Esophagus (tissue), 2 donors: ENCODE data around the gene LRRTM2. TPM values are rescaled to one million over a fixed set of nuclear protein-coding genes. Genes with fewer than 3 reads are reported as not detected.

Source experiments
- H3K27ac ChIP-seq, 2 donors: one replicate each; pipeline ENCODE4 v1.5.1; 2013; ENCODE audit warnings: low read depth in 2 of 2, mild to moderate bottlenecking in 2 of 2, inconsistent platforms in 1 of 2, low read length in 1 of 2, moderate library complexity in 1 of 2
- H3K27me3 ChIP-seq, 2 donors: one replicate each; pipeline ENCODE4 v1.6.1; 2013; ENCODE audit warnings: low read length in 2 of 2, control low read depth in 1 of 2, mild to moderate bottlenecking in 1 of 2; ENCODE audit not compliant: insufficient read depth in 2 of 2, control insufficient read depth in 1 of 2
- H3K36me3 ChIP-seq, 2 donors: one replicate each; pipeline ENCODE4 v1.6.1; 2013; ENCODE audit warnings: low read length in 1 of 2; ENCODE audit not compliant: control insufficient read depth in 2 of 2, insufficient read depth in 2 of 2
- H3K4me1 ChIP-seq, 2 donors: one replicate each; pipeline ENCODE4 v1.6.1; 2013; ENCODE audit warnings: low read length in 1 of 2; ENCODE audit not compliant: control insufficient read depth in 2 of 2, insufficient read depth in 2 of 2
- H3K4me3 ChIP-seq, 2 donors: one replicate each; pipeline ENCODE4 v1.5.1; 2013; ENCODE audit warnings: low read length in 2 of 2, mild to moderate bottlenecking in 2 of 2, low read depth in 1 of 2, moderate library complexity in 1 of 2
- H3K9me3 ChIP-seq, 2 donors: one replicate each; pipeline ENCODE4 v1.6.1; 2013; ENCODE audit warnings: mild to moderate bottlenecking in 2 of 2, low read depth in 1 of 2, low read length in 1 of 2, moderate library complexity in 1 of 2; ENCODE audit not compliant: control insufficient read depth in 2 of 2, insufficient read depth in 1 of 2
- WGBS, 2 donors: extraction: QIAGEN DNeasy Blood & Tissue Kit; methylation state at CpG; one replicate each; pipeline ENCODE4 v1.1.7; 2013; 5-methylcytosine and 5-hydroxymethylcytosine counted together
- polyA plus RNA-seq, 2 donors: library from polyadenylated mRNA; stranded (reverse); fragments of 200-250 nt; gene quantifications; one replicate each; pipeline ENCODE4 v1.2.3, GENCODE V29; 2013
- donor health status: healthy with polysubstance abuse.
- donor health status: Bipolar disorder and iron deficiency.

LRRTM2 gene
- polyA plus RNA-seq, 2 donors: 0.01 to 0.02 TPM

DNA sequence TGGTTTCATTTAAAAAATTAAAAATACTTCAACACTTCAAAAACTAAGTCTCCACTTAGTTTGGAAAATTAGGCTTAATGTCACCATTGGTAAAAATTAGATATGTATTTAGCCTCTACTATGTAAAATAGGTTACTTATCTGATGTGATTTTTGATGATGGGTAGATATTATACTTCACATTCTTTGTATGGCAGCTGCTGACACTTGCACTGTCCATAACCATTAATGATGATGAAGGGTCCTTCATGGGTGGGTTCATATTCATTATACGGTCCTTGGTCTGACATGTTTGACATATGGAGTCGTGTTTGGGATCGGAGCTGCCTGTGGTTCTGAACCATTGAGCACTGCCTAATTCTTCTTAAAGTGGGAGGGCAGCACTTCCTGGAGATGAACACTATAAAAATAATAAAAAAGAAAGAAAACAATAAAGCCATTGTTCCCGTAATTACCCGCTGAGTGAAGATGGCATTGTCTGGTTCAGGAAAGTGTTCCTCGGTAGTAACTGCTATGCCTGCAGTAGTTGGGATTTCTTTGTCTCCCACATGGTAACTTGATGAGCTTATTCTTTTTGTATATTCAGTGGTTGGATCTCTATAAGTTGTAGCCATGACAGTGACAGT lies 2.2 kb downstream of the LRRTM2 start:
- 79 to 82% methylated on average over 6 of the region's 6 CpGs for WGBS, 2 donors

DNA sequence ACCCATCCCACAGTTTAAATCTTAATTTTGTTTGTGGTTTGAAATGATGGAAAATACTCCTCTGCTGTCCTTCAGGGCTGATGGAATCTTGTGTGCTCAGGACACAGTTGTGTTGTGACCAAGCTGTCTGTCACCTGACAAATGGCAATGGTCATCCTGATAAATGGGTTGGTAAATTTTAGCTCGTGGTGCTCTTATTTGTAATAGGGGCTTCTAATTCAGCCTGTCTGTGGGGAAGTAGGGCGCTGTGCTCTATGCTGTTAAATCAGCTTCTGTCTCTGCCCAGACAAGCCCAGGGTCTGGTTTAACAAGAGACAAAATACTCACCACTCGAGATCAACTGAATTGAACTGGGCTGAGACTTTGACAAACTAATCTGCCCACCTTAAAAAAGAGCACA lies 4.5 kb downstream of the LRRTM2 start:
- Histone ChIP-seq H3K36me3 (peaks cover 0 to 2% of the 10 kb centered on the region in 2 donors), H3K4me3 (no peak overlapping the region), H3K4me1 (peaks cover 5 to 11% of the 10 kb centered on the region in 2 donors), H3K9me3 (no peaks in the 10 kb centered on the region), H3K27me3 (no peaks in the 10 kb centered on the region), H3K27ac (no peak overlapping the region)
- WGBS, 2 donors: 48 to 60% methylated on average over 3 of the region's 3 CpGs

More for the DNA sequence above, 2.2 kb downstream of the LRRTM2 start:
- Histone ChIP-seq H3K9me3 (no peaks in the 10 kb centered on the region), H3K36me3 (no peaks in the 10 kb centered on the region), H3K4me1 (peaks cover 2 to 9% of the 10 kb centered on the region in 2 donors), H3K4me3 (no peak overlapping the region), H3K27me3 (no peaks in the 10 kb centered on the region), H3K27ac (no peak overlapping the region)

DNA sequence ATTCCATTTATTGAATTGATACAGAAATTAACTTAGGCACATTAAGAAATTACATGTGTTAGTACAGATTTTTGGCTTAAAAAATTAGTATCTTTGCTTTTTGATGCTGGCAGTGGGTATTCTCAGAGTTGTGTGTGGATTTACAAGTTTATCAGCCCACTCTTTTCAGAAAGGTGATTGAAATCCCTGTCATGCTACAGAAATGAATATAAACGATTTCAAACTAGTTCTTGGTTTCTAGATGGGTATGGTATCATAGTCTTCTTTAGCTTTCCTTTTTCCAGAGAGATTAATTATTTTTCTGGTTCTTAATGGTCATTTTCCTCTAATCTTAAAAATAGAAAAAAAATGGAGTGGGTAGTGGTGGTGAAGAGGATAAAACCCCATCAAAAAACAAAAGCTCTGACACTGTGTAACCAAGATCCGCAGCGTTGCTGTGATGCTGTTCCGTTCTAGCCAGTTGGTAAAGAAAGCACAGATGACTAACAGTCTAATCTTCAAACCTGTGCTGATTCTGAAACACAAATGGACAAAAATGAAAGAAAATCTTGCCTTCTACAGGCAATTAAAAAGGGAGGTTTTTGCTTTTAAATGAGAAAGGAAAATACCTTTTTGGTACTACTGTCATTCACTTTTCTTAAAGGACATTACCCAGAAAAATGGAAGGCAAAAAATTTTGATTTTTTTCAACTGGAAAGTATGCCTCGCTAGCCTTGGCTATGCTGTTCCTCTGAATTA lies 5.2 kb downstream of the LRRTM2 start:
- peaks cover 5% of the 10 kb centered on the region in 2 donors for H3K4me1 ChIP-seq
- H3K27ac ChIP-seq: no peak overlapping the region
- H3K27me3 ChIP-seq: no peaks in the 10 kb centered on the region
- H3K9me3 ChIP-seq: no peaks in the 10 kb centered on the region
- no peak overlapping the region for H3K4me3 ChIP-seq
- 46 to 66% methylated on average over 5 of the region's 5 CpGs for WGBS, 2 donors
- H3K36me3 ChIP-seq: peaks cover 0 to 2% of the 10 kb centered on the region in 2 donors

DNA sequence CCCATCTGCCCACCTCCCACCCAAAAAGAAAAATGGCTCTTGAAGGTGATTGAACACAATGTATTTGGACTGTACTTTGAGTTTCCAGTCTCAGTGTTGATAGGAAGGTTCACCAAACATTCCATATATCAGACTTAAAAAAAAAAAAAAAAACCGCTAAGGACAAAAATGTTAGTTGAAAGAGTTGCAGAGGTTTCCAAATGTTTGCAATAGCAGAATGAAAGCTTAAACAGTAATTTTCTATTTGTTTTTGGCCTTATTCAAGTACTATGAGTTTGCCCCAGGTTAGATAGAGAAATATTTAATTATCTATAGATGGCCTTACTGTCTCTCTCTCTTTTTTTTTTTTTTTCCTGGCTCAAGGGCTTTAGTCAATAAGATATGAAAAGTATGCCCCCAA lies 6.1 kb downstream of the LRRTM2 start:
- Histone ChIP-seq H3K27me3 (no peaks in the 10 kb centered on the region), H3K4me1 (peaks cover 2 to 5% of the 10 kb centered on the region in 2 donors), H3K36me3 (peaks cover 0 to 2% of the 10 kb centered on the region in 2 donors), H3K4me3 (no peak overlapping the region), H3K9me3 (no peaks in the 10 kb centered on the region), H3K27ac (no peak overlapping the region)
- 67 to 76% methylated on average over 1 of the region's 1 CpG for WGBS, 2 donors

DNA sequence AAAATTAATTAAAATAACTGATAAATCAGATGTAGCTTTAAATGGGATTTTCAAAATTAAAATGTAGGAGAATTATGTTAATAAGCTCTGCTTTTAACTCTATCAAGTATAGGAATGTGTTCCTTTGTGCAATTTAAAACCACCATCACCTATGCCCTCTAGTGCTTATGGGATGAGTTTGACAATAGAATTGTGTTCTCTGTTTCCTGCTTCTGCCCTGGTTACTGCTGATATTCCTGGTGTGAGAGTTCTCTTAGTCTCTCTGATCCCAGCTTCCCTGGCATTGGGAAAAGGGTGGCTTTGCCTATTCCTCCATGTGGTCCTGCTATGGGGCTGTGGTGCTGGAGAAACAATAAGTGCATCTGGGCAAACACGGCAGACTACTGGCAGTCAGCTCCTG lies 8.1 kb downstream of the LRRTM2 start:
- WGBS, 2 donors: 79 to 89% methylated on average over 1 of the region's 1 CpG
- no peak overlapping the region for H3K4me3 ChIP-seq
- H3K9me3 ChIP-seq: peaks cover 0 to 3% of the 10 kb centered on the region in 2 donors
- H3K27ac ChIP-seq: no peak overlapping the region
- H3K4me1 ChIP-seq: peaks cover 2 to 5% of the 10 kb centered on the region in 2 donors
- H3K36me3 ChIP-seq: peaks cover 0 to 2% of the 10 kb centered on the region in 2 donors
- no peaks in the 10 kb centered on the region for H3K27me3 ChIP-seq

DNA sequence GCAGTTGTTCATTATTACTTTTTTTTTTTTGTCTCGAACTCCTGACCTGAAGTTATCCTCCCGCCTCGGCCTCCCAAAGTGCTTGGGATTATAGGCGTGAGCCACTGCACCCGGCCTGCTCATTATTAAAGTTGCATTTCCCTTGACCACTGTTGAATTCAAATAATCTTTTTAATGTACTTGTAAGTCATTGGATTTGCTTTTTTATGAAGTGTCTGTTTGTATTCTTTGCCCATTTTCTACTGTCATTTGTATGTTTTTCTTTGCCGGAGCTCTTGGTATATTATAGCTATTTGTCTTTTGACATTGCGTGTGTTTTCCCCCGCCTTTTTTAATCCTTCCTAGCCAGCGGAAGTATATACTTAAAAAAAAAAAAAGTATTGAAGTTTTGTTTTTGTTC lies 22.0 kb downstream of the LRRTM2 start:
- no peaks in the 10 kb centered on the region for H3K4me1 ChIP-seq
- WGBS, 2 donors: 71 to 75% methylated on average over 9 of the region's 9 CpGs

DNA sequence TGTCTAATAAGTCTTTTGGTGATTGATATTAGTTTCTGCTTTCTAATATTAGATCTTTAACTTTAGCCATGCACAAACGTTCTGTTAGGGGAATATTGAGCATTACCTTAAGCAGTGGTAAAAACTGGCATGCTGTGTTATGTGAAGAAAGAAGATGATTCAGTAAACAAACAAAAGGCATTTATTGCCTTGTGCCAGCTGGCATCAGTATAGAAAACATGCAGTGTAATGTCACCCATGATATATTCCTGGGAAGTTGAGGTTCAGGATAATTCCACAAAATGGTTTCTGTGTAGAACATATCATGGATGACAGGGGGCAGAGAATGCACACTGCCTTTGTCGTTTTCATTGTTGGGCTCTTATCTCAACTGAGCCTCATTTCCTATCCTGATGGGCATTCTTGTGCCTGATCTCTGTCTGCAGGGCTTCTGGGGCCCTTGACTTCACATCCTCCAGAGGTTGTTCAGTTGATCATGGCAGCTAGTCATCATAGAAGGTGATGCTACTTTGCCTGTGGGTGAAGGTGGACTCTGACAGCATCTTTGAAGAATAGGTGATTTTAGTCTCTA lies 24.2 kb downstream of the LRRTM2 start:
- H3K27ac ChIP-seq: no peak overlapping the region
- H3K9me3 ChIP-seq: no peaks in the 10 kb centered on the region
- no peaks in the 10 kb centered on the region for H3K27me3 ChIP-seq
- no peak overlapping the region for H3K4me3 ChIP-seq
- no peaks in the 10 kb centered on the region for H3K36me3 ChIP-seq
- no peaks in the 10 kb centered on the region for H3K4me1 ChIP-seq
- 42 to 50% methylated on average over 2 of the region's 2 CpGs for WGBS, 2 donors

More for the DNA sequence above, 22.0 kb downstream of the LRRTM2 start:
- H3K4me3 ChIP-seq: no peak overlapping the region
- H3K27ac ChIP-seq: no peak overlapping the region
- no peaks in the 10 kb centered on the region for H3K9me3 ChIP-seq
- H3K27me3 ChIP-seq: no peaks in the 10 kb centered on the region
- H3K36me3 ChIP-seq: no peaks in the 10 kb centered on the region

DNA sequence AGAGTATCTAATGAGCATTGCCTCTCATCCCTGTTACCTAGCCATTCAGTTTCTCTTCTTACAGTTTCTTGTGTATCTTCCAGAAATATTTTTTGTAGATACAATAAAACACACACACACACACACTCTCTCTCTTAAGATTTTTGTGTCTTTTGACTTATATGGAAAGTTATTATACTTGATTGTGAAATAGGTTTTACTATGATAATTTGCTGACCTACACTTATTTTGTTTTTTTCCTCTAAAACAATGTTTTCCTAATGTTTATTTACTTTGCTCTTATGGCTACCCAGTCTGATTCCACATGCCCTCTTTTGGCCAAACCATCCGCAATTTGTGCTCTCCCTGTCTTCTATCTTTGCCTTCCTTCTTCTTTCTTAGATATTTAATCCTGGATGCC lies 25.3 kb downstream of the LRRTM2 start:
- Histone ChIP-seq H3K36me3 (no peaks in the 10 kb centered on the region), H3K4me1 (no peaks in the 10 kb centered on the region), H3K27me3 (no peaks in the 10 kb centered on the region), H3K4me3 (no peak overlapping the region), H3K27ac (no peak overlapping the region), H3K9me3 (no peaks in the 10 kb centered on the region)
- WGBS, 2 donors: 75 to 85% methylated on average over 1 of the region's 1 CpG

DNA sequence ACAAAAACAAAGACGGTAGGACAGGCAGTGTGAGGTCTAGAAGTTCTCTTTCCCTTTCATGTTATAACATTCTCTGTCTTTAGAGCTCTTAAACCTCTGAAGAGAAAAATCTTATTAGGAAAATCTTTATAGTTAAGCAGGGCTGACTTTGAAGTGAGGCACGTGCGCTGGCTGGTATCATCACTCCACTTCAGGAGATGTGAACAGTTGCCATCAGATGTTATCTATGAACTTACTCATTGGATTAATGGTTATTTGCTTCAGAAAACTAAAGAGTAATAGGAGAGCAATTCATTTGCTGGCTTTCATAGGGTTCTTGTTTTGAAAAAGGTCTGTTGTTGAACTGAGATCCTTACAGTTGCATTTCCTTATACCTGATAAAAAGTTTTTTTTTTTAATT lies 25.7 kb downstream of the LRRTM2 start:
- Histone ChIP-seq H3K36me3 (no peaks in the 10 kb centered on the region), H3K27ac (no peak overlapping the region), H3K9me3 (no peaks in the 10 kb centered on the region), H3K27me3 (no peaks in the 10 kb centered on the region), H3K4me3 (no peak overlapping the region), H3K4me1 (no peaks in the 10 kb centered on the region)
- 23 to 34% methylated on average over 3 of the region's 3 CpGs for WGBS, 2 donors
